Stimulated activated CD8-positive, alpha-beta memory T cell treated with anti-CD3 and anti-CD28 coated beads, Interleukin-12 subunit alpha, Interleukin-12 subunit beta, amount 100 ng/mL, for 1 hour (primary cell): ENCODE measurements around the gene DEGS1.
"Not testable (repeated sequence)": the region's sequence is repeated elsewhere in the genome, so short reads cannot be mapped to it uniquely, and the experiment has no call there.

Source experiments
- DNase-seq: peaks from one replicate; pipeline ENCODE4 v3.0.0-alpha.2; 2020; ENCODE audit warnings: low read depth

The DEGS1 gene

GRCh38 chr1:224181453-224181810 is 1.6 kb upstream of the DEGS1 start:
- no peak for DNase-seq

GRCh38 chr1:224182057-224182865 is 779 bp upstream of the DEGS1 start:
- no peak for DNase-seq

GRCh38 chr1:224183591-224184312 is 712 bp downstream of the DEGS1 start:
- DNase-seq, result no peak

- no peak for DNase-seq
Observed at GRCh38 chr1:224185208-224185607, 2.2 kb downstream of the DEGS1 start.

- DNase-seq, result no peak
Observed at GRCh38 chr1:224188286-224188685, 5.2 kb downstream of the DEGS1 start.

- no peak for DNase-seq
Observed at GRCh38 chr1:224189561-224189960, 6.5 kb downstream of the DEGS1 start.

- DNase-seq, result no peak
Observed at GRCh38 chr1:224192082-224192788, 9.2 kb downstream of the DEGS1 start.

GRCh38 chr1:224193319-224193966 is 10.4 kb downstream of the DEGS1 start:
- no peak for DNase-seq

- no peak for DNase-seq
Observed at GRCh38 chr1:224196813-224197600, 14.0 kb downstream of the DEGS1 start.

GRCh38 chr1:224198572-224198971 is 15.5 kb downstream of the DEGS1 start:
- no peak for DNase-seq

GRCh38 chr1:224199679-224200078 is 16.6 kb downstream of the DEGS1 start:
- no peak for DNase-seq

- DNase-seq, result no peak
Observed at GRCh38 chr1:224201383-224201782, 18.3 kb downstream of the DEGS1 start.

- DNase-seq, result no peak
Observed at GRCh38 chr1:224201853-224202252, 18.8 kb downstream of the DEGS1 start.

GRCh38 chr1:224203243-224204016 is 20.4 kb downstream of the DEGS1 start:
- DNase-seq, result no peak

- DNase-seq, result no peak
Observed at GRCh38 chr1:224205438-224205840, 22.4 kb downstream of the DEGS1 start.

GRCh38 chr1:224205931-224206538 is 23.0 kb downstream of the DEGS1 start:
- not testable (repeated sequence) for DNase-seq

- DNase-seq, result no peak
Observed at GRCh38 chr1:224211206-224211962, 28.3 kb downstream of the DEGS1 start.

GRCh38 chr1:224212618-224213061 is 29.6 kb downstream of the DEGS1 start:
- no peak for DNase-seq

GRCh38 chr1:224213438-224214119 is 30.5 kb downstream of the DEGS1 start:
- DNase-seq, result no peak
